Cerebellar nuclear complex (tissue), 1 donor: ENCODE results near the gene ANKRD33.

Experiments used
- DNase-seq, 2 experiments: peaks; one replicate each; lab custom pipeline; 2025; lab: John Stamatoyannopoulos, UW

ANKRD33 gene

GRCh38 chr12:51901881-51902280 is 14.0 kb downstream of the ANKRD33 start:
- no peak for DNase-seq

- DNase-seq, result no peak
These were observed 17.1 kb downstream of the ANKRD33 start for GRCh38 chr12:51904951-51905470.

- DNase-seq, result no peak
These were observed 17.8 kb downstream of the ANKRD33 start for GRCh38 chr12:51905471-51906429.

GRCh38 chr12:51906430-51907082 is 18.7 kb downstream of the ANKRD33 start:
- DNase-seq, result no peak

- no peak for DNase-seq
These were observed 19.4 kb downstream of the ANKRD33 start, which contains the start of gene ACVRL1 for GRCh38 chr12:51907083-51907855. ACVRL1 (plus strand) TSS chr12:51907504; CDS start chr12:51912475, 4,971 bp downstream.

- no peak for DNase-seq
These were observed 20.0 kb downstream of the ANKRD33 start for GRCh38 chr12:51907856-51908425.

GRCh38 chr12:51908876-51909592 is 21.1 kb downstream of the ANKRD33 start:
- DNase-seq, result no peak

- DNase-seq, result no peak
These were observed 22.3 kb downstream of the ANKRD33 start for GRCh38 chr12:51910168-51910567.

- DNase-seq, result no peak
These were observed 22.8 kb downstream of the ANKRD33 start for GRCh38 chr12:51910691-51911090.

- DNase-seq, result no peak
These were observed 23.4 kb downstream of the ANKRD33 start for GRCh38 chr12:51911307-51911706.

GRCh38 chr12:51911788-51912711 is 24.1 kb downstream of the ANKRD33 start:
- DNase-seq, result no peak

- no peak for DNase-seq
These were observed 25.4 kb downstream of the ANKRD33 start for GRCh38 chr12:51913071-51914033.

GRCh38 chr12:51914034-51914923 is 26.4 kb downstream of the ANKRD33 start:
- DNase-seq, result no peak

GRCh38 chr12:51915003-51915625 is 27.2 kb downstream of the ANKRD33 start:
- no peak for DNase-seq

GRCh38 chr12:51915951-51916350 is 28.0 kb downstream of the ANKRD33 start:
- DNase-seq, result no peak

GRCh38 chr12:51917041-51917590 is 29.2 kb downstream of the ANKRD33 start:
- DNase-seq, result no peak
